Cardiac ventricle fibroblast (primary cell): ENCODE data around the gene TRMT10A. TPM values are rescaled to one million over a fixed set of nuclear protein-coding genes. Genes with fewer than 3 reads are reported as not detected.

Source experiments
- total RNA-seq: library from RNA; depleted of rRNA; stranded (reverse); fragments of >200 nt; gene quantifications from 2 replicates; pipeline ENCODE4 v1.2.3, GENCODE V29; 2015

TRMT10A gene
- total RNA-seq, result 3.8 and 5.8 TPM in 2 replicates

GRCh38 chr4:99563310-99564186 lies at the start of gene TRMT10A:
TRMT10A (minus strand) TSS chr4:99564039; CDS start chr4:99559338, 4,701 bp downstream.

GRCh38 chr4:99574530-99575324 lies 10.9 kb upstream of the TRMT10A start, which contains the start of gene MTTP:
MTTP (plus strand) TSS chr4:99574824; CDS start chr4:99574910, 86 bp downstream.

GRCh38 chr4:99510721-99511120 lies 53.1 kb downstream of the TRMT10A start, which contains the start of gene C4orf17:
C4orf17 (plus strand) TSS chr4:99511021; CDS start chr4:99513082, 2,061 bp downstream.

Other genes with a start within 250 kb of the TRMT10A start
- gene ADH1B, start 242.6 kb downstream of the TRMT10A start, total RNA-seq, result 632 and 682 TPM in 2 replicates
- 3.7 and 6.1 TPM in 2 replicates for gene ADH1C, start 211.3 kb downstream of the TRMT10A start, total RNA-seq
- gene ADH7, start 128.7 kb downstream of the TRMT10A start, total RNA-seq, result not detected in 2 replicates
- not detected in 2 replicates for gene C4orf17, start 53.0 kb downstream of the TRMT10A start, total RNA-seq
- gene MTTP, start 10.8 kb upstream of the TRMT10A start, total RNA-seq, result 0.06 TPM in 1 of 2 replicates, not detected in the other
- gene C4orf54, start 93.8 kb upstream of the TRMT10A start, total RNA-seq, result not detected in 2 replicates